ENCODE measurements around the gene WASHC4.

GRCh38 chr12:105077435-105077834 is 30.1 kb upstream of the WASHC4 start:
- TF ChIP-seq CTCF (IDR thresholded peaks at IDR 0.05) (no peak), POLR2A (IDR thresholded peaks at IDR 0.05) (no peak)

Measured in testis (tissue), 2 donors.